ENCODE measurements around the gene LIG4.

DNA sequence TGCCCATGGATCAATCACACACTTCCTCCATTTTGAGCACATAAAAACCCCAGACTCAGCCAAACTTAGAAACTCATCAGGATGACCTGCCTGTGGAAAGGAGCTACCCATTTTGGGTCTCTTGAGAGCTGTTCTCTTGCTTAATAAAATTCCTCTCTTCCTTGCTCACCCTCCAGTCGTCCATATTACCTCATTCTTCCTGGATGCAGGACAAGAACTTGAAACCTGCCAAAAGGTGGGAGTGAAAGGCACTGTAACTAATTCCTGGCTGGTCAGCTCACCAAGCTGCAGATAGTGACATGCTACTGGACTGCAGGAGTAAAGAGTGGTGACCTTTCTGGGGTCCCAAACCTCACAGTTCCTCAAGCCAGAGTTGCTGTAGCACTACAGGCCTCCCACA lies 20.2 kb downstream of the LIG4 start:
- TF ChIP-seq POLR2A (IDR thresholded peaks at IDR 0.05): no peak
- TF ChIP-seq, protein P1, sequence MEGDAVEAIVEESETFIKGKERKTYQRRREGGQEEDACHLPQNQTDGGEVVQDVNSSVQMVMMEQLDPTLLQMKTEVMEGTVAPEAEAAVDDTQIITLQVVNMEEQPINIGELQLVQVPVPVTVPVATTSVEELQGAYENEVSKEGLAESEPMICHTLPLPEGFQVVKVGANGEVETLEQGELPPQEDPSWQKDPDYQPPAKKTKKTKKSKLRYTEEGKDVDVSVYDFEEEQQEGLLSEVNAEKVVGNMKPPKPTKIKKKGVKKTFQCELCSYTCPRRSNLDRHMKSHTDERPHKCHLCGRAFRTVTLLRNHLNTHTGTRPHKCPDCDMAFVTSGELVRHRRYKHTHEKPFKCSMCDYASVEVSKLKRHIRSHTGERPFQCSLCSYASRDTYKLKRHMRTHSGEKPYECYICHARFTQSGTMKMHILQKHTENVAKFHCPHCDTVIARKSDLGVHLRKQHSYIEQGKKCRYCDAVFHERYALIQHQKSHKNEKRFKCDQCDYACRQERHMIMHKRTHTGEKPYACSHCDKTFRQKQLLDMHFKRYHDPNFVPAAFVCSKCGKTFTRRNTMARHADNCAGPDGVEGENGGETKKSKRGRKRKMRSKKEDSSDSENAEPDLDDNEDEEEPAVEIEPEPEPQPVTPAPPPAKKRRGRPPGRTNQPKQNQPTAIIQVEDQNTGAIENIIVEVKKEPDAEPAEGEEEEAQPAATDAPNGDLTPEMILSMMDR (IDR thresholded peaks at IDR 0.05): no peak
